Spinal cord (tissue), 10 donors: ENCODE measurements around the gene POM121L2. TPM values are rescaled to one million over a fixed set of nuclear protein-coding genes. Genes with fewer than 3 reads are reported as not detected.
"Not testable (repeated sequence)": the region's sequence is repeated elsewhere in the genome, so short reads cannot be mapped to it uniquely, and the experiment has no call there.

Source experiments
- DNase-seq, 6 donors: peaks; one replicate each; pipeline versions ENCODE4 v3.0.0 to v3.0.0-alpha.2; 2013 to 2015; ENCODE audit warnings: low spot score in 6 of 6, low read depth in 4 of 6
- H3K27ac ChIP-seq: one replicate; pipeline ENCODE4 v1.5.1; 2013; ENCODE audit warnings: low read depth, low read length, control low read depth
- H3K27me3 ChIP-seq: one replicate; pipeline ENCODE4 v1.6.1; 2013; ENCODE audit warnings: low read length; ENCODE audit not compliant: control insufficient read depth, insufficient read depth
- H3K36me3 ChIP-seq: one replicate; pipeline ENCODE4 v1.6.1; 2013; ENCODE audit warnings: low read length; ENCODE audit not compliant: control insufficient read depth, insufficient read depth
- H3K4me1 ChIP-seq: one replicate; pipeline ENCODE4 v1.6.1; 2013; ENCODE audit warnings: low read length; ENCODE audit not compliant: control insufficient read depth, insufficient read depth
- H3K4me3 ChIP-seq: one replicate; pipeline ENCODE4 v1.5.1; 2013; ENCODE audit warnings: low read depth, low read length, control low read depth
- H3K9me3 ChIP-seq: one replicate; pipeline ENCODE4 v1.6.1; 2013; ENCODE audit warnings: low read length; ENCODE audit not compliant: control insufficient read depth, insufficient read depth
- WGBS: methylation state at CpG from one replicate; pipeline ENCODE4 v1.1.5; 2013; ENCODE audit warnings: missing lambda C conversion rate; ENCODE audit not compliant: insufficient coverage; 5-methylcytosine and 5-hydroxymethylcytosine counted together
- polyA plus RNA-seq, 2 donors: library from polyadenylated mRNA; unstranded; fragments of 120-200 nt; gene quantifications; one replicate each; pipeline ENCODE4 v1.2.1, GENCODE V29; 2013; ENCODE audit not compliant: insufficient read length in 2 of 2
- total RNA-seq, 2 donors: library from RNA; depleted of rRNA in 1 of 2; stranded (reverse); fragments of 120-200 nt in 1 of 2; fragments of >200 nt in 1 of 2; gene quantifications; one replicate each; pipeline versions ENCODE4 v1.2.3 to v1.2.4, GENCODE V29; 2013 to 2014
- donor health status: healthy.

The POM121L2 gene
- total and polyA plus RNA-seq, 4 donors: not detected

GRCh38 chr6:27267003-27267402 lies 45.1 kb downstream of the POM121L2 start:
- not testable (repeated sequence) for H3K4me3 ChIP-seq, DNase-seq, H3K4me1 ChIP-seq, H3K36me3 ChIP-seq, H3K9me3 ChIP-seq, H3K27ac ChIP-seq
- peaks cover 61% of the 10 kb centered on the region for H3K27me3 ChIP-seq
- 92% methylated on average over 3 of the region's 3 CpGs for WGBS

GRCh38 chr6:27263886-27264285 lies 48.2 kb downstream of the POM121L2 start:
- no peak overlapping the region for H3K27ac ChIP-seq
- peaks cover 75% of the 10 kb centered on the region for H3K27me3 ChIP-seq
- no peaks in the 10 kb centered on the region for H3K36me3 ChIP-seq
- H3K9me3 ChIP-seq: no peaks in the 10 kb centered on the region
- H3K4me1 ChIP-seq: peaks cover 9% of the 10 kb centered on the region
- DNase-seq: no peak
- WGBS: 75% methylated on average over 7 of the region's 8 CpGs
- no peak overlapping the region for H3K4me3 ChIP-seq

GRCh38 chr6:27260836-27261375 lies 51.2 kb downstream of the POM121L2 start:
- Histone ChIP-seq H3K36me3 (no peaks in the 10 kb centered on the region), H3K27me3 (peaks cover 70% of the 10 kb centered on the region), H3K27ac (no peak overlapping the region), H3K4me3 (no peak overlapping the region), H3K4me1 (peaks cover 5% of the 10 kb centered on the region), H3K9me3 (no peaks in the 10 kb centered on the region)
- 8% methylated on average over 23 of the region's 30 CpGs for WGBS
- peak in 1 of 6 donors; percentile 3 for DNase-seq

GRCh38 chr6:27260369-27260768 lies 51.7 kb downstream of the POM121L2 start:
- Histone ChIP-seq H3K9me3 (no peaks in the 10 kb centered on the region), H3K36me3 (no peaks in the 10 kb centered on the region), H3K4me1 (peaks cover 5% of the 10 kb centered on the region), H3K27me3 (peaks cover 70% of the 10 kb centered on the region), H3K4me3 (no peak overlapping the region), H3K27ac (no peak overlapping the region)
- 3% methylated on average over 16 of the region's 21 CpGs for WGBS
- DNase-seq: no peak

Other genes with a start within 250 kb of the POM121L2 start
- under 1 TPM; 0.11 to 0.50 TPM for gene PRSS16, start 64.6 kb downstream of the POM121L2 start, total RNA-seq
- 1 to 10 TPM; 1.0 to 1.3 TPM for gene PRSS16, start 64.6 kb downstream of the POM121L2 start, polyA plus RNA-seq
- gene ZNF391, start 76.5 kb upstream of the POM121L2 start, total RNA-seq: 1 to 10 TPM; 5.2 to 6.3 TPM
- gene ZNF391, start 76.5 kb upstream of the POM121L2 start, polyA plus RNA-seq: 1 to 10 TPM; 8.5 to 9.3 TPM
- 10 to 100 TPM; 18.9 to 21.5 TPM for gene ZNF184, start 160.8 kb upstream of the POM121L2 start, total RNA-seq
- 10 to 100 TPM; 10.1 to 13.9 TPM for gene ZNF184, start 160.8 kb upstream of the POM121L2 start, polyA plus RNA-seq